NCI-H2081 treated with DMSO at 0.1 percent for 48 hours (cell line): ENCODE measurements around the gene QSOX1.
A peak's percentile ranks its signal among the peaks of the same experiment; 100 is the strongest.

Source experiments
- DNase-seq: peaks from one replicate; lab custom pipeline; 2025; lab: John Stamatoyannopoulos, UW

QSOX1 gene

DNA sequence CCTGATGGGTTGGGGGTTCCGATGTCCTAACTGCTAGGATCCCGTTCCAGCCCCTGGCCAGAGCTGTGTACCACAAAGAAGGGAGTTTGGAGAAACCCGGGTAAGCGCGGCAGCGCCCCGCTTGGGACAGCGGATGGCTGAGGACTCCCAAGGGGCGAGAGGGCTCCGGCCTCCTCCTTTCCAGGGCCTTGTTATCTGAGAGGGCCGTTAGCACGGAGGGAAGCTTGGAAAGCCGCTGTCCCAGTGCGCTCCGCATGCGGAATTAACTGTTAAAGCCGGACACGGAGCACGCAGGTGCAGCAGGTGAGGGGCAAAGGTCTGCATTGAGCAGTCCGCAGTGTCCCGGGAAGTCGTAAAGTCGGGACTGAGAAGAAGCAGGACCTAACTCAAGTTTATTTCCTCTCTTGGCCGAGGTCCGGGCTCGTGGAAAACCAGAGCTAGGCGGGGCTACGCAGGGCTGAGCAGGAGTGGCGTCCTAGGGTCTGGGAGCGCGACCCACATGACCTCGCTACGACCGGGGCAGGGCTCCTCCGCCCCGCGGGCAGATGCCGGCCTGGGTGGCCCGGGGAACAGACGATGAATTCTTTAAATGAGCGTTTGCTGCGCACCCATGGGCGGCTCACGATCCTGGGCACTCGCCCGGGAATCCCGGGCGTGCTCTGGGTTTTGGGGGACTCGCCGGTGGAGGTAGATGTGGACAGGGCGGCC is 79.9 kb downstream of the QSOX1 start:
- DNase-seq: no peak

- no peak for DNase-seq
Measured at GRCh38 chr1:180235077-180235501, 80.4 kb downstream of the QSOX1 start.

GRCh38 chr1:180235502-180236239 is 81.0 kb downstream of the QSOX1 start:
- no peak for DNase-seq

GRCh38 chr1:180236698-180237509 is 82.2 kb downstream of the QSOX1 start:
- no peak for DNase-seq

GRCh38 chr1:180237869-180238476 is 83.3 kb downstream of the QSOX1 start:
- DNase-seq: peak; percentile 77

- no peak for DNase-seq
Measured at GRCh38 chr1:180238675-180239074, 84.0 kb downstream of the QSOX1 start.

GRCh38 chr1:180239145-180240096 is 84.8 kb downstream of the QSOX1 start:
- DNase-seq: no peak

DNA sequence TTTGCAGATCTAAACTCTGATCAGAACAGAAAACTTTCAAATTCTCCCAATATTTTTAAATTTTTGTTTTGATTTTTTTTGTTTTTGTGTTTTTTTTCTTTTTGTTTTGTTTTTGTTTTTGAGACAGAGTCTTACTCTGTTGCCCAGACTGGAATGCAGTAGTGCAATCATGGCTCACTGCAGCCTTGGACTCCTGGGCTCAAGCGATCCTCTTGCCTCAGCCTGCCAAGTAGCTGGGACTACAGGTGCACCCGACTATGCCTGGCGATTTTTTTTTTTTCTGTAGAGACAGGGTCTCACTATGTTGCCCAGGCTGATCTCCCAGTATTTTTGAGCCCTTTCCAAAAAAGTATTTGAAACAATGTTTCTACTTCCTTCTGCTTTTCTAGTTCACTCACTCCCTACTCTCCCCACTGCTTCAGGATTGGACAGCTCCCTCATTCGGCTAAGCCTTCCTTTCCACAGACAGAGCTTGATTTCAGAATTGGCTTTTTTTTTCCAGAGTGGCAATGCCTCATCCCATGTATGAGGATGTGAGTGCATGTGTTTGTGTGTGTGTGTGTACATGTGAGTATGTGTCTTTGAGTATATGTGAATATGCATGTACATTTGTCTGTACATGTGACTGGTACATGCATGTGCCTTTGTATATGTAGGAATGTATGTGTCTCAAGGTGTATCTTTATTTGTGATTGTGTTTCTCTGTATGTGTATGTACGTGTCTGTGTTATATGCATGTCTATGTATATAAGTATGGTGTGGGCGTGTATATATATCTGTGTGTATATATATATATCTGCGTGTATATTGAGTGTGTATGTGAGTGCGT is 87.3 kb downstream of the QSOX1 start:
- no peak for DNase-seq

DNA sequence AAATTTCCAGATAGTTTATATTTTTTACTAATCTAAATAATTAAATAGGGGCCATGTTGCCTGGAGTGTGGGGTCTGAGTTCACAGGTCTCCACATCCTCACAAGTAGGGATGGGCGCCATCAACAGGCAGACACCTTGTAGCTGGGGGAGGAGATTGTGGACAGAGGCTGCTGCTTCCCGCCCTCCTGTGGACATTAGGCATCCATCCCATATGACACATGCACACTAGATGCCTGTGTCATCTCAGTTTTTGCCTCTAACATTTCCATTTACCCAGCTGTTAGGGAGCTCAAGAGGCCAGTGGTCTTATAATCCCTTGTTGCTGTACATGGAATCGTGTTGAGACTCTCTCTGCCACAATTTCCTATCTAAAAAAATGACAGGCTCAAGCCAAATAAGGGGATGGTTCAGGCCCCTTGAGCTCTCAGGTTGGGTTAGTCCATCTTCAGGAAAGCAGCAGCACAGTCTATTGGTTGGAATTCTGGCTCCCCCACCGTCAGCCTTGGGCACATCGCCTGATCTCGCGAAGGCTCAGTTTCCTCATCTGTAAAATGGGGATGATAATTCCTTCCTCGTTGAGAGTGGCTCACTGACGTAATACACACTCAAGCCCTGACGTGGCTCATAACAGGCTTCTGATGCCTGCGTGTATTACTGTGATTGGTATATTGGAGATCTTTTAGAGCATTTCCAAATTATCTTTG is 89.0 kb downstream of the QSOX1 start:
- DNase-seq: no peak

- DNase-seq: no peak
Measured at GRCh38 chr1:180244840-180245239, 90.2 kb downstream of the QSOX1 start.

- DNase-seq: no peak
Measured at GRCh38 chr1:180246579-180246978, 91.9 kb downstream of the QSOX1 start.

DNA sequence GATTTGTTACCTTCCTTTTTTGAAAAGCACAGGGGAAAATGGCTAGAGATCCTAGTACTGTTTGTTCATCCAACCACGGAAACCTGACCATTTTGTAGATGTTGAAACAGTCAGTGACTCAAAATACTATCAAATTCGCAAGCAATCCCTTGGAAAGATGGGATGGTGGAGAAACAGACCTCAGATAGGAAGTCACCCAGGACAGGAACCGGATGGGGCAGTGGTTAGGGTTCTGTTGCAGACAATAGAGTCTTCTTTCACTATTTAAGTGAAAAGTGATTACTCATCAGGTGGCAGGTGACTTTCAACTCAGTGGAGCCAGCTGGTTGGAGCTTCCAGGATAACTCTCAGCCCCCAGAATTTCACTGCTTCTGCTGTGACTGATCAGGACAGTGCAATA is 92.4 kb downstream of the QSOX1 start:
- DNase-seq: no peak

- DNase-seq: no peak
Measured at GRCh38 chr1:180247580-180247979, 92.9 kb downstream of the QSOX1 start.

DNA sequence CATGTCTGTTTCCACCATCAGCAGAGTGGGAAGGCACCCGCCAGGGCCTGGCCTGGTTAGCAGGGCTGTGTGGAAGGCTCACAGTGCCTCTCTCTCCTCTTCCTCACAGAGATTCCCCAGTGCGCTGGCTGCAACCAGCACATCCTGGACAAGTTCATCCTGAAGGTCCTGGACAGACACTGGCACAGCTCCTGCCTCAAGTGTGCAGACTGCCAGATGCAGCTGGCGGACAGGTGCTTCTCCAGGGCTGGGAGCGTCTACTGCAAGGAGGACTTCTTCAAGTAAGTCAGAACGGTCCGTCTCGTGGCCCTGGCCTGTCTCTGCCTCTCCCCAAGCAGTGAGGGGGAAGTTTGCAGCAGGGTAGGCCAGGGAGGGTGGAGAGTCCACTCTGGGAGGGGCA is 93.5 kb downstream of the QSOX1 start:
- DNase-seq: no peak

GRCh38 chr1:180248731-180249681 is 94.3 kb downstream of the QSOX1 start:
- no peak for DNase-seq

DNA sequence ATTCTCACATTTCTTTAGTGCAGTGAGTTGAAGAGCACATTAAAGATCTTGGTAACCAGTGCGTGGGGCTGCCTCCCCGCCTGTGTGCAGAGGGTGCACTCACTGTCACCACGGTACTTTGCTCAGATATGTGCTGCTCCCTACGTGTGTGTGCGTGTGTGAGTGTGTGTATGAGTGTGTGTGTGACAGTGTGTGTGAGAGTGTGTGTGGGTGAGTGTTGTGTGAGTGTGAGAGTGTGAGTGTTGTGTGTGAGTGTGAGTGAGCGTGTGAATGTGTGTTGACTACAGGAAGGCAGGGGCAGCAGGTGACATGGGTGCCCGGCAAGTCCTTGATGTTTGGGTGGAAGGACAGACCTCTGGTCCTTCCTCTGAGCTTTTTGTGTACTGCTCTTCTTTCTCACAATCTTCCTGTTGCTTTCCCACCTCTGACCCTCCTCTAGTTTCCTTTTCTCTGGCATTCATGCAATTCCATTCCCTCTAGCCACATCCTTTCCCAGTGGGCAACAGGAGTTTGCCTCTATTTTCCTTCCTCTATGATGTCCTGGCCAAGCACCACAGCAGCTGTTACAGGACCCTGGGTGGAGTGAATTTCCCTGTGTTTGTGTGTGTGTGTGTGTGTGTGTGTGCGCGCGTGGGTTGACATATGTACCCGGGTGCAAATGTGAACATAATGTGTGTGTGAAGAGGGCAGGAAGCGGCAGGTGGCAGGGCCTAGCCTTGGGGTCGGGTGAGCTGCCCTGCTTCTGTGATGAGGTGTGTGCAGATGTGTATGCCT is 95.2 kb downstream of the QSOX1 start:
- no peak for DNase-seq

DNA sequence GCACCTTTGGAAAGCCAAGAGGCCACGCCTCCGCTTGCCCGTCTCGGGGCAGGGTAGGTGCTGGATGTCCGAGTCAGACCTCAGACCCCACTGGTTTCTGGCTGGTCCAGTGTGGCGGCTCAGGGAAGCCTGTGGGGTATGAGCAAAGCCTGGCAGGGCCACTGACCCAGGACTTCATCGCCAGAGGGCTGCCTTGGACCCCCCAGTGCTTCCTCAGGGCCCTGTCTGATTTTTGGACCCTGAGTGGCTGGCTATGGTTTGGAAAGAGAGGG is 95.8 kb downstream of the QSOX1 start:
- DNase-seq: no peak
